Right atrium auricular region (tissue), 2 donors: ENCODE data around the gene MAGEB17. TPM values are rescaled to one million over a fixed set of nuclear protein-coding genes. Genes with fewer than 3 reads are reported as not detected.

Experiments
- DNase-seq: peaks from one replicate; pipeline ENCODE4 v3.0.0-alpha.2; 2019; ENCODE audit warnings: low spot score
- H3K27ac ChIP-seq, 2 donors: fragments of 200-600 bp; sonication (generic); 1 replicate in 1 of 2; 2 replicates in 1 of 2; pipeline ENCODE4 v1.5.1; 2016 to 2019
- H3K27me3 ChIP-seq, 2 donors: fragments of 200-600 bp; sonication (generic); one replicate each; pipeline versions ENCODE4 v1.5.1 to v1.6.0; 2017 to 2019
- H3K36me3 ChIP-seq: fragments of 200-600 bp; sonication (generic); one replicate; pipeline ENCODE4 v1.5.1; 2016
- H3K4me1 ChIP-seq, 2 donors: fragments of 200-600 bp; sonication (generic); one replicate each; pipeline versions ENCODE4 v1.5.1 to v1.6.0; 2017 to 2019
- H3K4me3 ChIP-seq, 2 donors: fragments of 200-600 bp; sonication (generic); 1 replicate in 1 of 2; 2 replicates in 1 of 2; pipeline ENCODE4 v1.5.1; 2017 to 2019; ENCODE audit warnings: mild to moderate bottlenecking in 1 of 2, moderate library complexity in 1 of 2
- H3K9me3 ChIP-seq, 2 donors: fragments of 200-600 bp; sonication (generic); one replicate each; pipeline ENCODE4 v1.5.1; 2019
- CTCF ChIP-seq, 2 donors: fragments of 200-600 bp; sonication (generic); IDR thresholded peaks; one replicate each; pipeline ENCODE4 v1.5.1; 2019; ENCODE audit warnings: antibody characterized with exemption in 2 of 2
- total RNA-seq, 2 donors: library from RNA; depleted of rRNA; stranded (reverse); fragments of >200 nt; gene quantifications; one replicate each; pipeline ENCODE4 v1.1.0, GENCODE V29; 2016

The MAGEB17 gene
- total RNA-seq, 2 donors from 2014 or later: 0.24 TPM; not detected in 1

- no peak overlapping the region for H3K4me3 ChIP-seq
- H3K9me3 ChIP-seq: no peaks in the 10 kb centered on the region
Observed at GRCh38 chrX:16207634-16208033, 40.4 kb downstream of the MAGEB17 start.

GRCh38 chrX:16208601-16209000 lies 41.3 kb downstream of the MAGEB17 start:
- no peaks in the 10 kb centered on the region for H3K36me3 ChIP-seq
- no peak overlapping the region for H3K27ac ChIP-seq
- DNase-seq: no peak
- no peaks in the 10 kb centered on the region for H3K4me1 ChIP-seq
- H3K27me3 ChIP-seq: no peaks in the 10 kb centered on the region
- no peaks in the 10 kb centered on the region for H3K9me3 ChIP-seq
- no peak overlapping the region for H3K4me3 ChIP-seq
- TF ChIP-seq CTCF (IDR thresholded peaks at IDR 0.05): no peak

More at GRCh38 chrX:16207634-16208033, 40.4 kb downstream of the MAGEB17 start:
- Histone ChIP-seq H3K27me3 (no peaks in the 10 kb centered on the region), H3K4me1 (no peaks in the 10 kb centered on the region), H3K36me3 (no peaks in the 10 kb centered on the region), H3K27ac (no peak overlapping the region)
- TF ChIP-seq CTCF (IDR thresholded peaks at IDR 0.05): no peak
- DNase-seq: no peak

- no peaks in the 10 kb centered on the region for H3K9me3 ChIP-seq
- DNase-seq: no peak
- no peak overlapping the region for H3K4me3 ChIP-seq
- TF ChIP-seq CTCF (IDR thresholded peaks at IDR 0.05): no peak
- no peaks in the 10 kb centered on the region for H3K4me1 ChIP-seq
- H3K27ac ChIP-seq: no peak overlapping the region
- no peaks in the 10 kb centered on the region for H3K27me3 ChIP-seq
- no peaks in the 10 kb centered on the region for H3K36me3 ChIP-seq
Observed at GRCh38 chrX:16210061-16210460, 42.8 kb downstream of the MAGEB17 start.

- no peaks in the 10 kb centered on the region for H3K4me1 ChIP-seq
- TF ChIP-seq CTCF (IDR thresholded peaks at IDR 0.05): no peak
- no peaks in the 10 kb centered on the region for H3K27me3 ChIP-seq
- H3K4me3 ChIP-seq: no peak overlapping the region
- H3K36me3 ChIP-seq: no peaks in the 10 kb centered on the region
- no peak for DNase-seq
- H3K27ac ChIP-seq: no peak overlapping the region
- no peaks in the 10 kb centered on the region for H3K9me3 ChIP-seq
Observed at GRCh38 chrX:16212024-16212423, 44.7 kb downstream of the MAGEB17 start.

- no peaks in the 10 kb centered on the region for H3K4me1 ChIP-seq
- no peaks in the 10 kb centered on the region for H3K27me3 ChIP-seq
- no peak for DNase-seq
- no peak overlapping the region for H3K4me3 ChIP-seq
- no peak for TF ChIP-seq CTCF (IDR thresholded peaks at IDR 0.05)
- no peak overlapping the region for H3K27ac ChIP-seq
- no peaks in the 10 kb centered on the region for H3K36me3 ChIP-seq
- no peaks in the 10 kb centered on the region for H3K9me3 ChIP-seq
Observed at GRCh38 chrX:16212436-16212835, 45.2 kb downstream of the MAGEB17 start.

- Histone ChIP-seq H3K27me3 (no peaks in the 10 kb centered on the region), H3K4me3 (no peak overlapping the region), H3K36me3 (no peaks in the 10 kb centered on the region), H3K27ac (no peak overlapping the region), H3K4me1 (no peaks in the 10 kb centered on the region), H3K9me3 (no peaks in the 10 kb centered on the region)
- no peak for TF ChIP-seq CTCF (IDR thresholded peaks at IDR 0.05)
- no peak for DNase-seq
Observed at GRCh38 chrX:16213961-16214360, 46.7 kb downstream of the MAGEB17 start.
